GM12875 (cell line): ENCODE results near the gene PODNL1.

Source experiments
- H3K4me3 ChIP-seq: one replicate; pipeline ENCODE4 v1.5.1; 2011; ENCODE audit warnings: low read depth, low read length, control low read depth
- CTCF ChIP-seq: IDR thresholded peaks from 2 replicates; pipeline ENCODE4 v1.5.1; 2011; ENCODE audit warnings: low read depth, mild to moderate bottlenecking, control low read depth, inconsistent platforms, low read length, moderate library complexity, borderline replicate concordance; ENCODE audit not compliant: insufficient read depth

The PODNL1 gene

DNA sequence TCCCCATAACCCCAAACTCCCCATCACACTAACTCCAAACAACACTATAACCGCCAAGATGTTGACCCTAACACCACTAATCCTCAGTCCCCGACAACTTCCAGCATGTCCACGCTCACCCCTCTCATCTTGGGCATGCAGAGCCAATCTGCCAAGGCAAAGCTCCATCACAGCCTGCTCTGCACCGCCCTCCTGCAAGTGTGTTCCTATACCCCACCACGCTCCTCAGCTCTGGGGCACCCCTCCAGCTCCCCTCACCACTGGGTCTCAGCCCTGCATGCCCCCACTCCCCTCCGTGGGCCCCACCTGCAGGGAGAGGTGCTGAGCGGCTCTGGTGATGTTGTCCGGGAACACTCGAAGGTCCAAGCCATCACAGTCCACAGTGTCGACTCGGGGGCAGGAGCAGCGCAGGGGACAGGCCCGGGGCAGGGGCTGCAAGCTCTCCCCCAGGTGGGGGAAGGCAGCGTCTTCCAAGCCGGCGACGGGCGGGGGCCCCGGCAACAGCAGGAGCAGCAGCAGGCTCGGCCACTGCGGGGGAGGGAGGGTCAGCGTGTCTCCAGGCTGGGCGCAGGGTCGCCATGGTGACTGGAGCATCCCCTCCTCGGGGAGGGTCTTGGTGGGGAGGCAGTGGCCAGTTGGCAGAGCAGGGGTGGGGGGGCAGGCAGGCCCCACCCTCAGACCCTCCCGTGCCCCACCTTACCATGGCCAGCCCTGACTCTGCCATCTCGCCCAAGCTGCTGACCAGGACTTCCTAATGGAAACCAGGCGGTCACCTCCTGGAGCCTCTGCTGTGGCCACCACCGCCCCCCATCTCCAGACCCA is 527 bp downstream of the PODNL1 start:
- no peak overlapping the region for H3K4me3 ChIP-seq

GRCh38 chr19:13935765-13936510 is 2.3 kb downstream of the PODNL1 start:
- TF ChIP-seq CTCF = no peak

More for the DNA sequence above, 527 bp downstream of the PODNL1 start:
- TF ChIP-seq CTCF = no peak

DNA sequence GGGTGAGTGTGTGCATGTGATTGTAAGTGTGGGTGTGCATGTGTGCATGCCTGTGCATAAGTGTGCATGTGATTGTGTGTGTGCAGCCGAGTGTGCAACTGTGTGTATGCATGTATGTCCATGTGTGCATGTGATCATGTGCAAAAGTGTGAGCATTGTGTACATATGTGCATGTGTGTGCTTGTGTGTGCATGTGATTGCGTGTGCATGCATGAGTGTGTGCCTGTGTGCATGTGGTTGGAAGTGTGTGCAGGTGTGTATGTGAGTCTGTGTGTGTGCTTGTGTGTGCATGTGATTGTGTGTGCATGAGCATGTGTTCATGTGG is 3.5 kb downstream of the PODNL1 start:
- no peak overlapping the region for H3K4me3 ChIP-seq
- no peak for TF ChIP-seq CTCF

More at GRCh38 chr19:13935765-13936510, 2.3 kb downstream of the PODNL1 start:
- H3K4me3 ChIP-seq = no peak overlapping the region

DNA sequence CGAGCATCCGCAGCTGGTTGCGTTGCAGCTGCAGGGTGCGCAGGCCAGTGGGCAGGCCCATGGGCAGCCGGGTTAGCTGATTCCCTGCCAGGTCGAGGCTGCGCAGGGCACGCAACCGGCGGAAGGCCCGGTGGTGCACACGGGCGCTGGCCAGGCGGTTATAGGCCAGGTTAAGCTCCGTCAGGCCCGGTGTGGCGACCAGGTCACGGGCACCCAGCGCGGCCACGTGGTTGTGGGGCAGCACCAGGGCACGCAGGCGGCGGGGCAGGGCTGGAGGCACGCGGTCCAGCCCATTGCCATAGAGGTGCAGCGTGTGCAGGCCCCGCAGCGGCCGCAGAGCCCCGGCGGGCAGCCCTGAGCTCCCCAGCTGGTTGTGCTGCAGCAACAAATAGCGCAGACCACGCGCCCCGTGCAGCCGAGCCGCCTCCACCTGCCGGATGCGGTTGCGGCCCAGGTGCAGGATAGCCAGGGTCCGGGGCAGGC is 5.3 kb downstream of the PODNL1 start:
- H3K4me3 ChIP-seq = no peak overlapping the region
- no peak for TF ChIP-seq CTCF

GRCh38 chr19:13932149-13932637 is 6.0 kb downstream of the PODNL1 start:
- no peak for TF ChIP-seq CTCF
- no peak overlapping the region for H3K4me3 ChIP-seq

GRCh38 chr19:13931391-13932148 is 6.6 kb downstream of the PODNL1 start:
- no peak overlapping the region for H3K4me3 ChIP-seq
- TF ChIP-seq CTCF = no peak
